ENCODE measurements around the gene NRDE2.
A peak's percentile ranks its signal among the peaks of the same experiment; 100 is the strongest.

NRDE2 gene

GRCh38 chr14:90301122-90301521 is 30.6 kb downstream of the NRDE2 start:
- Histone ChIP-seq H3K9me3 (ENCODE audit: severe bottlenecking) (no peaks in the 10 kb centered on the region), H3K4me1 (ENCODE audit: insufficient read depth, poor library complexity, severe bottlenecking) (no peaks in the 10 kb centered on the region), H3K27me3 (ENCODE audit: insufficient read depth, poor library complexity, severe bottlenecking) (no peaks in the 10 kb centered on the region), H3K36me3 (ENCODE audit: low read depth) (peaks cover 49% of the 10 kb centered on the region), H3K4me3 (ENCODE audit: severe bottlenecking) (no peak overlapping the region), H3K27ac (ENCODE audit: poor library complexity, severe bottlenecking) (no peak overlapping the region)
- ATAC-seq (ENCODE audit: low read depth) = peak; percentile 35
- no peak for TF ChIP-seq CTCF (IDR thresholded peaks at IDR 0.05; ENCODE audit: poor library complexity, severe bottlenecking)
- DNase-seq (ENCODE audit: low spot score) = no peak

- H3K27ac ChIP-seq (ENCODE audit: poor library complexity, severe bottlenecking) = no peak overlapping the region
- ATAC-seq (ENCODE audit: low read depth) = peak; percentile 68
- no peak overlapping the region for H3K4me3 ChIP-seq (ENCODE audit: severe bottlenecking)
- DNase-seq (ENCODE audit: low spot score) = no peak
- no peaks in the 10 kb centered on the region for H3K27me3 ChIP-seq (ENCODE audit: insufficient read depth, poor library complexity, severe bottlenecking)
- H3K4me1 ChIP-seq (ENCODE audit: insufficient read depth, poor library complexity, severe bottlenecking) = no peaks in the 10 kb centered on the region
- no peaks in the 10 kb centered on the region for H3K9me3 ChIP-seq (ENCODE audit: severe bottlenecking)
- H3K36me3 ChIP-seq (ENCODE audit: low read depth) = peaks cover 49% of the 10 kb centered on the region
- TF ChIP-seq CTCF (IDR thresholded peaks at IDR 0.05; ENCODE audit: poor library complexity, severe bottlenecking) = no peak
Observed at GRCh38 chr14:90300611-90301047, 31.1 kb downstream of the NRDE2 start.

- peaks cover 60% of the 10 kb centered on the region for H3K36me3 ChIP-seq (ENCODE audit: low read depth)
- ATAC-seq (ENCODE audit: low read depth) = no peak
- no peak for TF ChIP-seq CTCF (IDR thresholded peaks at IDR 0.05; ENCODE audit: poor library complexity, severe bottlenecking)
Observed at GRCh38 chr14:90299408-90299807, 32.3 kb downstream of the NRDE2 start.

GRCh38 chr14:90297876-90298629 is 33.7 kb downstream of the NRDE2 start:
- Histone ChIP-seq H3K27ac (ENCODE audit: poor library complexity, severe bottlenecking) (no peak overlapping the region), H3K4me3 (ENCODE audit: severe bottlenecking) (no peak overlapping the region), H3K4me1 (ENCODE audit: insufficient read depth, poor library complexity, severe bottlenecking) (no peaks in the 10 kb centered on the region), H3K27me3 (ENCODE audit: insufficient read depth, poor library complexity, severe bottlenecking) (no peaks in the 10 kb centered on the region), H3K36me3 (ENCODE audit: low read depth) (peaks cover 65% of the 10 kb centered on the region), H3K9me3 (ENCODE audit: severe bottlenecking) (no peaks in the 10 kb centered on the region)
- TF ChIP-seq CTCF (IDR thresholded peaks at IDR 0.05; ENCODE audit: poor library complexity, severe bottlenecking) = no peak
- no peak for DNase-seq (ENCODE audit: low spot score)
- no peak for ATAC-seq (ENCODE audit: low read depth)

More at GRCh38 chr14:90299408-90299807, 32.3 kb downstream of the NRDE2 start:
- no peak for DNase-seq (ENCODE audit: low spot score)
- Histone ChIP-seq H3K4me1 (ENCODE audit: insufficient read depth, poor library complexity, severe bottlenecking) (no peaks in the 10 kb centered on the region), H3K27ac (ENCODE audit: poor library complexity, severe bottlenecking) (no peak overlapping the region), H3K27me3 (ENCODE audit: insufficient read depth, poor library complexity, severe bottlenecking) (no peaks in the 10 kb centered on the region), H3K4me3 (ENCODE audit: severe bottlenecking) (no peak overlapping the region), H3K9me3 (ENCODE audit: severe bottlenecking) (no peaks in the 10 kb centered on the region)

- H3K27ac ChIP-seq (ENCODE audit: poor library complexity, severe bottlenecking) = no peak overlapping the region
- H3K4me3 ChIP-seq (ENCODE audit: severe bottlenecking) = no peak overlapping the region
- DNase-seq (ENCODE audit: low spot score) (no peak), ATAC-seq (ENCODE audit: low read depth) (no peak)
- H3K4me1 ChIP-seq (ENCODE audit: insufficient read depth, poor library complexity, severe bottlenecking) = no peaks in the 10 kb centered on the region
- no peaks in the 10 kb centered on the region for H3K9me3 ChIP-seq (ENCODE audit: severe bottlenecking)
- no peak for TF ChIP-seq CTCF (IDR thresholded peaks at IDR 0.05; ENCODE audit: poor library complexity, severe bottlenecking)
- H3K36me3 ChIP-seq (ENCODE audit: low read depth) = peaks cover 75% of the 10 kb centered on the region
- no peaks in the 10 kb centered on the region for H3K27me3 ChIP-seq (ENCODE audit: insufficient read depth, poor library complexity, severe bottlenecking)
Observed at GRCh38 chr14:90296641-90297040, 35.1 kb downstream of the NRDE2 start.
